GM12891 (cell line): ENCODE data around the gene LHFPL3.
"Not testable (repeated sequence)": the region's sequence is repeated elsewhere in the genome, so short reads cannot be mapped to it uniquely, and the experiment has no call there.

ENCODE experiments used
- DNase-seq: peaks from one replicate; pipeline ENCODE4 v3.0.0; 2011; ENCODE audit warnings: low spot score; ENCODE audit not compliant: insufficient read length
- FAIRE-seq: peaks from 2 replicates; lab custom pipeline; 2011; peaks lifted over from hg19 to GRCh38; lab: Jason Lieb, UNC
- PAX5 ChIP-seq: IDR thresholded peaks from 2 replicates; pipeline ENCODE4 v1.6.1; 2011; ENCODE audit warnings: low read length, moderate library complexity, mild to moderate bottlenecking; ENCODE audit not compliant: insufficient read depth, severe bottlenecking
- POLR2A ChIP-seq: IDR thresholded peaks from 2 replicates; pipeline ENCODE4 v1.6.1; 2011; ENCODE audit warnings: low read depth, low read length, control low read depth
- POLR2AphosphoS5 ChIP-seq: IDR thresholded peaks from 2 replicates; pipeline ENCODE4 v1.6.1; 2011; ENCODE audit warnings: low read depth, low read length, control low read depth
- POU2F2 ChIP-seq: IDR thresholded peaks from 2 replicates; pipeline ENCODE4 v1.6.1; 2011; ENCODE audit warnings: low read depth, mild to moderate bottlenecking, control low read depth, low read length, moderate library complexity
- SPI1 ChIP-seq: IDR thresholded peaks from 2 replicates; pipeline ENCODE4 v1.6.1; 2011; ENCODE audit warnings: low read depth, low read length, control low read depth
- TAF1 ChIP-seq: IDR thresholded peaks from 2 replicates; pipeline ENCODE4 v1.6.1; 2011; ENCODE audit warnings: low read depth, low read length, control low read depth

The LHFPL3 gene

GRCh38 chr7:104931181-104931781 is 602.9 kb downstream of the LHFPL3 start:
- DNase-seq = no peak
- no peak for FAIRE-seq

GRCh38 chr7:104933022-104933421 is 604.6 kb downstream of the LHFPL3 start:
- TF ChIP-seq PAX5 = no peak
- no peak for TF ChIP-seq SPI1
- TF ChIP-seq POLR2AphosphoS5 = no peak
- TF ChIP-seq POU2F2 = no peak
- TF ChIP-seq POLR2A = no peak
- TF ChIP-seq TAF1 = no peak
- DNase-seq = no peak
- peak; percentile 88 for FAIRE-seq

More at GRCh38 chr7:104931181-104931781, 602.9 kb downstream of the LHFPL3 start:
- no peak for TF ChIP-seq POLR2AphosphoS5
- no peak for TF ChIP-seq SPI1
- no peak for TF ChIP-seq PAX5
- TF ChIP-seq POLR2A = no peak
- no peak for TF ChIP-seq TAF1
- TF ChIP-seq POU2F2 = no peak

GRCh38 chr7:104933521-104933988 is 605.2 kb downstream of the LHFPL3 start:
- DNase-seq = no peak
- TF ChIP-seq POU2F2 (no peak), TAF1 (no peak), SPI1 (peak; percentile 49; the same call in 1 of the 2 replicates)
- FAIRE-seq = no peak

GRCh38 chr7:104934665-104935064 is 606.3 kb downstream of the LHFPL3 start:
- TF ChIP-seq POU2F2 = no peak
- no peak for TF ChIP-seq SPI1
- no peak for TF ChIP-seq PAX5
- no peak for DNase-seq
- no peak for FAIRE-seq

GRCh38 chr7:104935276-104935675 is 606.9 kb downstream of the LHFPL3 start:
- no peak for TF ChIP-seq PAX5
- TF ChIP-seq POU2F2 = no peak
- no peak for TF ChIP-seq SPI1
- no peak for TF ChIP-seq TAF1
- TF ChIP-seq POLR2AphosphoS5 = no peak
- TF ChIP-seq POLR2A = no peak
- DNase-seq (no peak), FAIRE-seq (no peak)

- TF ChIP-seq TAF1 (no peak), POU2F2 (no peak), SPI1 (no peak), PAX5 (no peak), POLR2A (no peak), POLR2AphosphoS5 (no peak)
- FAIRE-seq (no peak), DNase-seq (no peak)
Measured at GRCh38 chr7:104936546-104936945, 608.1 kb downstream of the LHFPL3 start.

- DNase-seq, FAIRE-seq: not testable (repeated sequence)
Measured at GRCh38 chr7:104937489-104937888, 609.1 kb downstream of the LHFPL3 start.

GRCh38 chr7:104938741-104939390 is 610.5 kb downstream of the LHFPL3 start:
- TF ChIP-seq TAF1 (no peak), POU2F2 (no peak), SPI1 (no peak), POLR2A (no peak), PAX5 (no peak), POLR2AphosphoS5 (no peak)
- no peak for FAIRE-seq
- no peak for DNase-seq

- DNase-seq (no peak), FAIRE-seq (no peak)
- TF ChIP-seq POU2F2 (no peak), TAF1 (no peak), POLR2AphosphoS5 (no peak), SPI1 (no peak), PAX5 (no peak), POLR2A (no peak)
Measured at GRCh38 chr7:104940023-104940710, 611.8 kb downstream of the LHFPL3 start.
